SH-SY5Y (cell line): ENCODE data around the gene SH2D4B.

Experiments used
- GATA2 ChIP-seq: IDR thresholded peaks from 2 replicates; pipeline ENCODE4 v1.6.1; 2011; ENCODE audit warnings: mild to moderate bottlenecking, low read depth, low read length
- GATA3 ChIP-seq: IDR thresholded peaks from 2 replicates; pipeline ENCODE4 v1.6.1; 2011; ENCODE audit warnings: low read depth, mild to moderate bottlenecking, low read length, moderate library complexity

- no peak for TF ChIP-seq GATA3
- no peak for TF ChIP-seq GATA2
These were observed 60.5 kb downstream of the SH2D4B start for GRCh38 chr10:80598084-80598798.
